Osteocyte (in vitro differentiated cells): Measurements from ENCODE around the gene TEX52. TPM values are rescaled to one million over a fixed set of nuclear protein-coding genes. Genes with fewer than 3 reads are reported as not detected.
A peak's percentile ranks its signal among the peaks of the same experiment; 100 is the strongest.

Source experiments
- DNase-seq: peaks from one replicate; pipeline ENCODE4 v3.0.0; 2021; ENCODE audit warnings: mixed read lengths; ENCODE audit not compliant: unreplicated experiment; ENCODE audit errors: extremely low spot score
- H3K27ac Mint-ChIP-seq: one replicate; pipeline ENCODE4 v1.8.0; 2021; ENCODE audit warnings: mild to moderate bottlenecking, mixed read lengths; ENCODE audit not compliant: unreplicated experiment
- H3K27me3 Mint-ChIP-seq: one replicate; pipeline ENCODE4 v1.8.0; 2021; ENCODE audit warnings: mixed read lengths; ENCODE audit not compliant: unreplicated experiment
- H3K36me3 Mint-ChIP-seq: one replicate; pipeline ENCODE4 v1.8.0; 2021; ENCODE audit warnings: mixed read lengths; ENCODE audit not compliant: unreplicated experiment
- H3K4me1 Mint-ChIP-seq: one replicate; pipeline ENCODE4 v1.8.0; 2021; ENCODE audit warnings: mixed read lengths; ENCODE audit not compliant: unreplicated experiment
- H3K4me3 Mint-ChIP-seq: one replicate; pipeline ENCODE4 v1.8.0; 2021; ENCODE audit warnings: mild to moderate bottlenecking, moderate library complexity, mixed read lengths; ENCODE audit not compliant: unreplicated experiment
- H3K9me3 Mint-ChIP-seq: one replicate; pipeline ENCODE4 v1.8.0; 2021; ENCODE audit warnings: mixed read lengths; ENCODE audit not compliant: unreplicated experiment
- CTCF ChIP-seq: fragments of 200-600 bp; sonication (generic); IDR thresholded peaks from 2 replicates; pipeline ENCODE4 v1.5.0; 2021; ENCODE audit warnings: antibody characterized with exemption, mild to moderate bottlenecking, moderate library complexity
- total RNA-seq: library from RNA; stranded (reverse); gene quantifications from 2 replicates; pipeline ENCODE4 v1.2.1, GENCODE V29; 2021

TEX52 gene
- total RNA-seq, 1 donor from 2014 or later = not detected

GRCh38 chr12:2835691-2836403, 21.0 kb downstream of the TEX52 start:
- no peaks in the 10 kb centered on the region for H3K27me3 Mint-ChIP-seq
- no peak overlapping the region for H3K4me3 Mint-ChIP-seq
- peaks cover 15% of the 10 kb centered on the region for H3K4me1 Mint-ChIP-seq
- H3K36me3 Mint-ChIP-seq = peaks cover 14% of the 10 kb centered on the region
- DNase-seq = no peak
- no peak for TF ChIP-seq CTCF
- H3K27ac Mint-ChIP-seq = peak overlapping the region; percentile 16
- H3K9me3 Mint-ChIP-seq = no peaks in the 10 kb centered on the region

- no peak within 1 kb of the TSS for H3K4me3 Mint-ChIP-seq
- H3K27me3 Mint-ChIP-seq = no peaks in the 10 kb centered on the region
- no peaks in the 10 kb centered on the region for H3K9me3 Mint-ChIP-seq
- DNase-seq = peak; percentile 89
- peaks cover 15% of the 10 kb centered on the region for H3K36me3 Mint-ChIP-seq
- peaks cover 15% of the 10 kb centered on the region for H3K4me1 Mint-ChIP-seq
- H3K27ac Mint-ChIP-seq = peak within 1 kb of the TSS; percentile 68
- TF ChIP-seq CTCF = peak; percentile 28
These were observed 22.0 kb downstream of the TEX52 start, which contains the start of gene NRIP2 for GRCh38 chr12:2834581-2835491. Gene NRIP2 (minus strand): TSS chr12:2835035. CDS start chr12:2834983, 52 bp downstream.

GRCh38 chr12:2833810-2834209, 23.0 kb downstream of the TEX52 start:
- Mint-ChIP-seq H3K4me1 (peaks cover 15% of the 10 kb centered on the region), H3K4me3 (no peak overlapping the region), H3K27ac (no peak overlapping the region), H3K36me3 (peaks cover 16% of the 10 kb centered on the region), H3K9me3 (no peaks in the 10 kb centered on the region), H3K27me3 (no peaks in the 10 kb centered on the region)
- TF ChIP-seq CTCF = no peak
- no peak for DNase-seq

- no peak for DNase-seq
- no peak for TF ChIP-seq CTCF
- no peaks in the 10 kb centered on the region for H3K27me3 Mint-ChIP-seq
- H3K27ac Mint-ChIP-seq = no peak overlapping the region
- peaks cover 17% of the 10 kb centered on the region for H3K36me3 Mint-ChIP-seq
- no peak overlapping the region for H3K4me3 Mint-ChIP-seq
- peaks cover 15% of the 10 kb centered on the region for H3K4me1 Mint-ChIP-seq
- H3K9me3 Mint-ChIP-seq = no peaks in the 10 kb centered on the region
These were observed 23.5 kb downstream of the TEX52 start for GRCh38 chr12:2833327-2833726.
